Measurements from ENCODE around the gene ZFX. TPM values are rescaled to one million over a fixed set of nuclear protein-coding genes. Genes with fewer than 3 reads are reported as not detected.

Gene ZFX
- total RNA-seq (10 to 100 TPM; 69.5 to 72.2 TPM), polyA plus RNA-seq (10 to 100 TPM; 33.7 to 43.8 TPM)

DNA sequence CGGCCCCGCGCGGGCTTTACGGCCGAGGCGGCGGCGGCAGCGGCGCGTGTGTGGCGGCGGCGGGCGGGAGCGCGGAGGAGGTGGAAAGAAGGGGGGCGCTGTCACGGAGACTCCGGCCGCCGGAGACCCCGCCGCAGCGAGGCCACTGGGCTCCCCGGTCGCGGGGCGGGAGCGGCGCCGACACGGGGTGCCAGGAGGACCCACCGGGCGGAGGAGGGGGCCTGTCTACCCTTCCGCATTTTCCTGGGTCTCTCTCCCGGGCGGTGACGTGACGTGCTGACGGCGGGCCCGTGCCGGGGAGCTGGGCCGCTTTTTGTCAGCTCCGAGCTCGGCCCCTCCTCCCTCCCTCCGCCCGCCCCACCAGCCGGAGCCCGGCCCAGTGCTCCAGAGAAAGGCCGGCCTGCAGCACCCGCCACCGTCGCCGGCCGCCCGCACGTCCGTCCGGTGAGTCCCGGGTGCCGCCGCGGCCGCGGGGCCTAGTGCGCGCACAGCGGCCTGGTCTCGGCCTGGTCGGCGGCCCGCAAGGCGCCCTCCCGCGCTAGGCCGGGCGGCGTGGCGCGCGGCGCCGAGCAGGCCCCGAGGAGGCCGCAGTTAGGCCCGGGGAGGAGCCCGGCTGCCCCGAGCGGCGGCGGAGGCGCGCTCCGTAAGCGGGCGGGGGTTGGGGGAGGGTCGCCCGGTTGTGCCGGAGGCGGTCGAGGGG lies at the start of gene ZFX:
Gene ZFX (plus strand): TSS at position 379 of the 700 bp plus-strand sequence. CDS start 23,014 bp downstream, outside the sequence.
- no peaks in the 10 kb centered on the region for H3K27me3 Mint-ChIP-seq

DNA sequence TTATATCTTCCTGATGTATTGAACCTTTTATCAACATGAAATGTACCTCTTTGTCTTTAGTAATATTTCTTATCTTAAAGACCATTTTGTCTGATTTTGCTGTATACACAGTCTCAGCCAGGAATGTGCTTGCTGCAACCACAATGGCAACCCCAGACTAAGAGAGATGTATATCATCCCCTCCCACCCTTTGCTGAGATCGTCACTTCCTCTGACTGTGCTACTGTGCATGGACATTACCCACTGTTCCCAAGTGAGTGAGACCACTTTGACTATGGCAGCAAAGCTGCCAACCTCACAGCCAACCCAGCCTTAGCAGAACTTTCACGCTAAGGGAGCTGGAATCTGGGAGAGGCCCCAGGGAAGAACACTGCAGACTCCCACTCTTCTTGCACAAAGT lies 48.8 kb upstream of the ZFX start:
- H3K36me3 ChIP-seq (ENCODE audit: insufficient read depth, low read length) = no peaks in the 10 kb centered on the region
- no peak overlapping the region for H3K4me3 Mint-ChIP-seq
- DNase-seq = no peak
- H3K9me3 Mint-ChIP-seq = no peaks in the 10 kb centered on the region
- H3K27me3 Mint-ChIP-seq = no peaks in the 10 kb centered on the region
- H3K27ac ChIP-seq (ENCODE audit: low read depth, low read length) = no peak overlapping the region
- H3K4me3 ChIP-seq (ENCODE audit: low read length in 2 of 2) = no peak overlapping the region
- H3K4me1 Mint-ChIP-seq = peaks cover 8 to 15% (median 12%) of the 10 kb centered on the region in 4 donors
- peaks cover 5% of the 10 kb centered on the region for H3K4me1 ChIP-seq (ENCODE audit: insufficient read depth, low read length)
- H3K36me3 Mint-ChIP-seq = peaks cover 0 to 4% of the 10 kb centered on the region in 2 donors
- intact Hi-C loops (cut with micrococcal nuclease) = no loop called here
- H3K27ac Mint-ChIP-seq = peak overlapping the region in 1 of 7 donors; percentile 14
- no peaks in the 10 kb centered on the region for H3K27me3 ChIP-seq (ENCODE audit: insufficient read depth, low read length)
- POLR2A ChIA-PET (ENCODE audit: partially characterized antibody) = no interaction called here
- CTCF ChIA-PET (ENCODE audit: partially characterized antibody) = no interaction called here
- no peaks in the 10 kb centered on the region for H3K9me3 ChIP-seq (ENCODE audit: control insufficient read depth in 1 of 2, low read length in 2 of 2)

More for the DNA sequence above, at the start of gene ZFX:
- CTCF ChIA-PET (ENCODE audit: partially characterized antibody) = no interaction called here
- Mint-ChIP-seq H3K27ac (peak within 1 kb of the TSS; percentile 96 to 98 (median 97)), H3K4me1 (peaks cover 41 to 78% (median 63%) of the 10 kb centered on the region in 4 donors), H3K4me3 (peak within 1 kb of the TSS; percentile 90 to 95 (median 92)), H3K9me3 (no peaks in the 10 kb centered on the region), H3K36me3 (peaks cover 9 to 19% of the 10 kb centered on the region in 2 donors)
- Histone ChIP-seq H3K36me3 (ENCODE audit: insufficient read depth, low read length) (no peaks in the 10 kb centered on the region), H3K27ac (ENCODE audit: low read depth, low read length) (peak within 1 kb of the TSS; percentile 83), H3K27me3 (ENCODE audit: insufficient read depth, low read length) (no peaks in the 10 kb centered on the region), H3K4me1 (ENCODE audit: insufficient read depth, low read length) (peaks cover 75% of the 10 kb centered on the region), H3K4me3 (ENCODE audit: low read length in 2 of 2) (peak within 1 kb of the TSS; percentile 64 to 65), H3K9me3 (ENCODE audit: control insufficient read depth in 1 of 2, low read length in 2 of 2) (no peaks in the 10 kb centered on the region)
- intact Hi-C loops (cut with micrococcal nuclease) = loop anchor here (1.0 to 5.0 kb wide), 7 partner anchors 68 to 482 kb away; partner anchors contain the start of genes APOO, EIF2S3, KLHL15 and PDK3
- POLR2A ChIA-PET (ENCODE audit: partially characterized antibody) = interaction anchor here (1.6 to 3.1 kb wide), 2 partner anchors 95 to 123 kb away, joined by 8 to 16 read pairs; partner anchors contain the start of genes EIF2S3 and KLHL15
- DNase-seq = peak; percentile 73 to 88 (median 82)

DNA sequence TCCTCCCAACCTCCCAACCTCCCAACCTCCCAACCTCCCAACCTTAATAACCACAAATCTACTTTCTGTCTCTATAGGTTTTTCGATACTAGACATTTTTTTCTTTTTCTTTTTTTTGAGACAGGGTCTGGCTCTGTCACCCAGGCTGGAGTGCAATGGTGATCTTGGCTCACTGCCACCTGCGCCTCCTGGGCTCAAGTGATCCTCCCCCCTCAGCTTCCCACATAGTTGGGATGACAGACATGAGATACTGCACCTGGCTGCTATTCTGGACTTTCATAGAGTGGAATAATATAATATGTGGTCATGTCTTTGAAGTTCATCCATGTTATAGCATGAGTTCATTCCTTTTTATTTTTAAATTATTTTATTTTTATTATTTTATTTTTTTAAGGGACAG lies 39.5 kb upstream of the ZFX start:
- Histone ChIP-seq H3K4me3 (ENCODE audit: low read length in 2 of 2) (no peak overlapping the region), H3K4me1 (ENCODE audit: insufficient read depth, low read length) (no peaks in the 10 kb centered on the region), H3K27ac (ENCODE audit: low read depth, low read length) (no peak overlapping the region), H3K9me3 (ENCODE audit: control insufficient read depth in 1 of 2, low read length in 2 of 2) (no peaks in the 10 kb centered on the region), H3K36me3 (ENCODE audit: insufficient read depth, low read length) (no peaks in the 10 kb centered on the region), H3K27me3 (ENCODE audit: insufficient read depth, low read length) (no peaks in the 10 kb centered on the region)
- H3K4me1 Mint-ChIP-seq = no peaks in the 10 kb centered on the region
- intact Hi-C loops (cut with micrococcal nuclease) = no loop called here
- H3K27ac Mint-ChIP-seq = no peak overlapping the region
- POLR2A ChIA-PET (ENCODE audit: partially characterized antibody) = interaction anchor here (0.7 kb wide), 1 partner anchor 952 kb away, joined by 3 read pairs; no protein-coding TSS in a partner anchor
- no peak overlapping the region for H3K4me3 Mint-ChIP-seq
- no peaks in the 10 kb centered on the region for H3K9me3 Mint-ChIP-seq
- no peaks in the 10 kb centered on the region for H3K27me3 Mint-ChIP-seq
- CTCF ChIA-PET (ENCODE audit: partially characterized antibody) = no interaction called here
- DNase-seq = no peak
- peaks cover 0 to 9% of the 10 kb centered on the region in 2 donors for H3K36me3 Mint-ChIP-seq

DNA sequence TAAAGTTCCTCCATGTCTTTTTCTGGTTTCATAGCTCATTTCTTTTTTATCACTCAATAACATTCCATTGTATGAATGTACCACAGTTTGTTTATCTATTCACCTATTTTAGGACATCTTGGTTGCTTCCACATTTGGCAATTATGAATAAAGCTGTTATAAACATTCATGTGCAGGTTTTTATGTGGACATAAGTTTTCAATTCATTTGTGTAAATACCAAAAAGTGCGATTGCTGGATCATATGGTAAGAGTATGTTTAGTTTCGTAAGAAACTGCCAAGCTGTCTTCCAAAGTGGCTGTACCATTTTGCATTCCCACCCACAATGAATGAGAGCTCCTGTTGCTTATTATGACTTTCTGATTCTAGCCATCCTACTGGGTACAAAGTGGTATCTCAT lies 36.3 kb upstream of the ZFX start:
- CTCF ChIA-PET (ENCODE audit: partially characterized antibody) = no interaction called here

DNA sequence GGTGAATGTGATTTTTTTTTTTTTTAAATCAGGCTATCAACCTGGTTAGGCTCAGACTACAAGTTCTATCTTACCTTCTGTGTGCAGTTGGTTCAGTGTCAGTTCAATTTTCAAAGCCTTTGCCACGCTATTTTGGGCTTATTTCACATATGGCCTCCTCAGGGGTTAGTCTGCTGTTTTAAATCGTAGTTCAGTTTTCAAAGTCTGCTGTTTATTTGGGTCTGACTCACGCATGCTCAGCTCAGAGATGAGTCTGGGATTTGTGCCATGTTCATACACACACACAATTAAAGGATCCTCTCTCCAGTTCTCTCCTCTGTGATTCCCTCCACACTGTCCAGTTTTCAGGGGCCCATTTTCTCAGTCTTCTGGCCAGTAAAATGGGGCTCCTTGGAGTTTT lies 32.3 kb upstream of the ZFX start:
- no peaks in the 10 kb centered on the region for H3K4me1 Mint-ChIP-seq
- H3K36me3 ChIP-seq (ENCODE audit: insufficient read depth, low read length) = no peaks in the 10 kb centered on the region

More for the DNA sequence above, 36.3 kb upstream of the ZFX start:
- H3K4me3 ChIP-seq (ENCODE audit: low read length in 2 of 2) = no peak overlapping the region
- Mint-ChIP-seq H3K36me3 (peaks cover 0 to 4% of the 10 kb centered on the region in 2 donors), H3K9me3 (no peaks in the 10 kb centered on the region), H3K4me1 (no peaks in the 10 kb centered on the region), H3K27ac (no peak overlapping the region), H3K27me3 (no peaks in the 10 kb centered on the region), H3K4me3 (no peak overlapping the region)
- H3K4me1 ChIP-seq (ENCODE audit: insufficient read depth, low read length) = no peaks in the 10 kb centered on the region
- DNase-seq = no peak
- intact Hi-C loops (cut with micrococcal nuclease) = no loop called here
- H3K27ac ChIP-seq (ENCODE audit: low read depth, low read length) = no peak overlapping the region
- no peaks in the 10 kb centered on the region for H3K36me3 ChIP-seq (ENCODE audit: insufficient read depth, low read length)
- no peaks in the 10 kb centered on the region for H3K9me3 ChIP-seq (ENCODE audit: control insufficient read depth in 1 of 2, low read length in 2 of 2)
- no peaks in the 10 kb centered on the region for H3K27me3 ChIP-seq (ENCODE audit: insufficient read depth, low read length)
- POLR2A ChIA-PET (ENCODE audit: partially characterized antibody) = no interaction called here

DNA sequence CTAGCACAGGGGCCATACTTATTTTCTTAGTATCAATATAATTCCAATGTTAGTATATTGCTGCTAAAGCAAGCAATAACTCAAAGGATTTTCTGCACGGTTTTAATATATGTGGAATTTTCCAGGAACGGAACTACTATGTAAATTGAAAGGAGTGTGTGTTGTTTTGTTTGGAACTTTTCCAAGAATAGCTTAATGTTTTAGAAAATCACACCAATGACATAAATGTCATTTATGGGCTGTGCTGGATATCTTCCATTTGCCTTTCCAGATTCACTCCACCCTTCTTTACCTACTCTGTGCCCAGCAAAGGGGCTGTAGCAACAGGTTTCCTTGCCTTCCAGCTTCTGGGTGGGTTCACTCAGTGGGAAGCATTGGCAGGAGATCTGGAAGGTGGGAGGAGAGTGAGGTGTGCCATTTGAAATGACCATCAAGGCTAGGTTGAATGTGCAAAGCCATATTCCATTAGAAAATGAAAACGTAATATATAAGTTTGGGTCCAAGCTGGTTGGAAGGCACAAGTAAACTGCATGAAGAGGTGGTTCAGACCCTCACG lies 25.2 kb upstream of the ZFX start:
- H3K4me1 Mint-ChIP-seq = no peaks in the 10 kb centered on the region
- H3K9me3 Mint-ChIP-seq = no peaks in the 10 kb centered on the region
- Histone ChIP-seq H3K27ac (ENCODE audit: low read depth, low read length) (no peak overlapping the region), H3K9me3 (ENCODE audit: control insufficient read depth in 1 of 2, low read length in 2 of 2) (no peaks in the 10 kb centered on the region), H3K27me3 (ENCODE audit: insufficient read depth, low read length) (no peaks in the 10 kb centered on the region), H3K4me1 (ENCODE audit: insufficient read depth, low read length) (no peaks in the 10 kb centered on the region), H3K4me3 (ENCODE audit: low read length in 2 of 2) (no peak overlapping the region), H3K36me3 (ENCODE audit: insufficient read depth, low read length) (no peaks in the 10 kb centered on the region)
- no peaks in the 10 kb centered on the region for H3K36me3 Mint-ChIP-seq
- POLR2A ChIA-PET (ENCODE audit: partially characterized antibody) = no interaction called here
- no peak overlapping the region for H3K27ac Mint-ChIP-seq
- H3K27me3 Mint-ChIP-seq = no peaks in the 10 kb centered on the region
- CTCF ChIA-PET (ENCODE audit: partially characterized antibody) = no interaction called here
- no peak overlapping the region for H3K4me3 Mint-ChIP-seq
- intact Hi-C loops (cut with micrococcal nuclease) = no loop called here
- no peak for DNase-seq

More for the DNA sequence above, 32.3 kb upstream of the ZFX start:
- CTCF ChIA-PET (ENCODE audit: partially characterized antibody) = interaction anchor here (0.6 kb wide), 1 partner anchor 28 kb away, joined by 3 read pairs; no protein-coding TSS in a partner anchor
- no peak overlapping the region for H3K27ac Mint-ChIP-seq
- no peak overlapping the region for H3K27ac ChIP-seq (ENCODE audit: low read depth, low read length)
- no peak for DNase-seq
- H3K9me3 ChIP-seq (ENCODE audit: control insufficient read depth in 1 of 2, low read length in 2 of 2) = no peaks in the 10 kb centered on the region
- no peaks in the 10 kb centered on the region for H3K27me3 ChIP-seq (ENCODE audit: insufficient read depth, low read length)
- no peak overlapping the region for H3K4me3 ChIP-seq (ENCODE audit: low read length in 2 of 2)
- POLR2A ChIA-PET (ENCODE audit: partially characterized antibody) = no interaction called here
- intact Hi-C loops (cut with micrococcal nuclease) = no loop called here
- no peaks in the 10 kb centered on the region for H3K9me3 Mint-ChIP-seq
- no peak overlapping the region for H3K4me3 Mint-ChIP-seq
- no peaks in the 10 kb centered on the region for H3K4me1 ChIP-seq (ENCODE audit: insufficient read depth, low read length)
- no peaks in the 10 kb centered on the region for H3K27me3 Mint-ChIP-seq
- H3K36me3 Mint-ChIP-seq = no peaks in the 10 kb centered on the region

DNA sequence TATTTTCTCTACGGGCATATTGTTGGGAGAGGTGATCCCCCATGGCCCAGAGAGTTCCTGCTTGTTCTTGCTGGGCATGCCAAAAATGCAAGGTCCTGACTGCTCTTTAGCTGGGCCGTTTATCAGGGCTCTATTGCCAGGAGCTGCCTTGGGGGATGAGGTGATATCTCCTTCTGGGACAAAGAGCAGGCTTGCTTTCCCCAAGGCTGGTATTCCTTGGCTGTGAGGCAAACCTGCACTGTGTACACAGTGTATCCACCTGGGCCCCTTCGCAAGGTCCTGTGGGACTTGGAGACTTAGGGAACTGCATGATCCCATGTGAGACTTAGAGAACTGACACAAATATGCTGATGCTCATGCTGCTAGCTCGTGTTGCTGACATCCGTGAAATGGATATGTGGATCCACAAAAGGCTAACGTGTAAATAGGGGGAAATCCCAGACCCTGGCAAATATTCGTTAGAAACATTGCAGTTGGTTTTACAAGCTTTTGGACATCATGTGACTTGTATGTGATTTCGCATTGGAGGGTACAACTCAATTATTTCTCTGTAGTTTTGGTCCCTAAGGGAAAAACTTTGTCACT lies 24.4 kb upstream of the ZFX start:
- no peaks in the 10 kb centered on the region for H3K36me3 ChIP-seq (ENCODE audit: insufficient read depth, low read length)
- intact Hi-C loops (cut with micrococcal nuclease) = no loop called here
- Mint-ChIP-seq H3K27me3 (no peaks in the 10 kb centered on the region), H3K36me3 (no peaks in the 10 kb centered on the region), H3K4me3 (no peak overlapping the region), H3K27ac (no peak overlapping the region), H3K9me3 (no peaks in the 10 kb centered on the region), H3K4me1 (no peaks in the 10 kb centered on the region)
- no peaks in the 10 kb centered on the region for H3K9me3 ChIP-seq (ENCODE audit: control insufficient read depth in 1 of 2, low read length in 2 of 2)
- no peaks in the 10 kb centered on the region for H3K27me3 ChIP-seq (ENCODE audit: insufficient read depth, low read length)
- ChIA-PET POLR2A (ENCODE audit: partially characterized antibody) (no interaction called here), CTCF (ENCODE audit: partially characterized antibody) (no interaction called here)
- H3K4me1 ChIP-seq (ENCODE audit: insufficient read depth, low read length) = no peaks in the 10 kb centered on the region
- H3K27ac ChIP-seq (ENCODE audit: low read depth, low read length) = no peak overlapping the region
- DNase-seq = no peak
- H3K4me3 ChIP-seq (ENCODE audit: low read length in 2 of 2) = no peak overlapping the region

Measured in CD4-positive, alpha-beta memory T cell (primary cell).